ENCODE data around the gene PCDHA1. TPM values are rescaled to one million over a fixed set of nuclear protein-coding genes. Genes with fewer than 3 reads are reported as not detected.

Gene PCDHA1
- total RNA-seq, 1 experiment from 2014 or later = not detected

GRCh38 chr5:140753561-140753960 is 32.4 kb upstream of the PCDHA1 start:
- ChIA-PET CTCF (no interaction called here), POLR2A (no interaction called here), RAD21 (ENCODE audit: low non-redundant PET in 1 of 2, low total read pairs in 2 of 2, uncharacterized antibody in 2 of 2, unreplicated experiment in 2 of 2) (no interaction called here)
- Histone ChIP-seq H3K4me2 (ENCODE audit: low read length) (no peak overlapping the region), H3K4me1 (ENCODE audit: control insufficient read depth in 1 of 2, insufficient read depth in 2 of 2, low read length in 2 of 2) (no peaks in the 10 kb centered on the region), H3K27me3 (ENCODE audit: insufficient read depth, low read length) (no peaks in the 10 kb centered on the region), H3K4me3 (replicated peaks in 1 of 2; ENCODE audit: low read depth in 1 of 2, low read length in 2 of 2) (no peak overlapping the region), H3K9me2 (ENCODE audit: insufficient read depth) (no peaks in the 10 kb centered on the region), H3K9ac (ENCODE audit: low read length) (no peak overlapping the region), H2AFZ (ENCODE audit: low read depth, low read length, poor library complexity, severe bottlenecking) (no peak overlapping the region), H3K79me2 (ENCODE audit: insufficient read depth, low read length) (no peaks in the 10 kb centered on the region), H3K9me3 (ENCODE audit: control insufficient read depth in 1 of 2, insufficient read depth in 1 of 2, low read depth in 1 of 2, low read length in 2 of 2) (peaks cover 6 to 8% of the 10 kb centered on the region in 2 experiments; a peak in 2 of 4 replicates), H3K36me3 (ENCODE audit: control insufficient read depth in 1 of 2, insufficient read depth in 2 of 2, low read length in 2 of 2) (no peaks in the 10 kb centered on the region), H3K27ac (ENCODE audit: low read depth, low read length) (no peak overlapping the region), H4K20me1 (ENCODE audit: insufficient read depth) (no peaks in the 10 kb centered on the region)
- TF ChIP-seq EZH2 (IDR thresholded peaks at IDR 0.05) = no peak
- no peak for TF ChIP-seq ELF1 (IDR thresholded peaks at IDR 0.05; ENCODE audit: borderline replicate concordance, low read depth)
- intact Hi-C loops (cut with micrococcal nuclease) = loop anchor here (5.0 kb wide), 1 partner anchor 34 kb away; the partner anchor contains the start of gene PCDHA1
- no peak for DNase-seq (ENCODE audit: low read depth, low spot score)
- ATAC-seq = no peak
- BruUV-seq (replicated peaks) = no TSS peak

DNA sequence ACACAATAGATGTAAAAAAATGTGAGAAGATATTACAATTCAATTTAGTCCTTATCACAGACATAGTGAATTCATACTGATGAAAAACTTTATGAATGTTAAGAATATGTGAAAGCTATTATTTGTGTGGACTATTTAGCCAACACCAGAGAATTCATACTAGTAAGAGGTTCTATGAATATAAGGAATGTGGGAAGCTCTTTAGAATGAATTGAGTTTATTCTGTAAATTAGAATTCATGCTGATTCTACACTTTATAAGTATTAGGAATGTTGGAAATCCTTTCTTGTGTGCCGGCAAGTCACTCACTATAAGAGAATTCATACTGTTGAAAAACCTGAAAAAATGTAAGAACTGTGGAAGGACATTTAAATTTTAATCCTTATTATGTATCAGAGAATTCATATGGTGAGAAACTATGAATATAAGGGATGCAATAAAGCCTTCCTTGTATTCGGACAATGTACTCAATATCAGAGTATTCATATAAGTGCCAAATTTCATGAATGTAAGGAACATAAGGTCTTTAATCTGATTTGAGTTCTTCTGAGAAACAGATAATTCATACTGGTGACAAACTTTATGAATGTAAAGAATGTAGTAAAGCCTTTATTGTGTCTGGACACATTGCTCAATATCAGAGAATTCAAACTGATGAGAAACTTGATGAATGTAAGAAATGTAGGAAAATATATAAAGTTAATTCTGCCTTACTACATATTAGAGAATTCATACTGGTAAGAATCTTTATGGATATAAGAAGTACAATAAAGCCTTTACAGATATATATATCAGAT is 21.6 kb upstream of the PCDHA1 start:
- Histone ChIP-seq H3K27me3 (ENCODE audit: insufficient read depth, low read length) (no peaks in the 10 kb centered on the region), H3K9me3 (ENCODE audit: control insufficient read depth in 1 of 2, insufficient read depth in 1 of 2, low read depth in 1 of 2, low read length in 2 of 2) (peaks cover 22 to 41% of the 10 kb centered on the region in 2 experiments; a peak in 3 of 4 replicates), H4K20me1 (ENCODE audit: insufficient read depth) (no peaks in the 10 kb centered on the region), H3K36me3 (ENCODE audit: control insufficient read depth in 1 of 2, insufficient read depth in 2 of 2, low read length in 2 of 2) (no peaks in the 10 kb centered on the region), H3K9me2 (ENCODE audit: insufficient read depth) (no peaks in the 10 kb centered on the region), H3K4me2 (ENCODE audit: low read length) (no peak overlapping the region), H2AFZ (ENCODE audit: low read depth, low read length, poor library complexity, severe bottlenecking) (no peak overlapping the region), H3K4me1 (ENCODE audit: control insufficient read depth in 1 of 2, insufficient read depth in 2 of 2, low read length in 2 of 2) (no peaks in the 10 kb centered on the region), H3K27ac (ENCODE audit: low read depth, low read length) (no peak overlapping the region), H3K9ac (ENCODE audit: low read length) (no peak overlapping the region), H3K4me3 (replicated peaks in 1 of 2; ENCODE audit: low read depth in 1 of 2, low read length in 2 of 2) (no peak overlapping the region), H3K79me2 (ENCODE audit: insufficient read depth, low read length) (no peaks in the 10 kb centered on the region)
- CTCF ChIA-PET = no interaction called here
- no peak for DNase-seq (ENCODE audit: low read depth, low spot score)
- BruUV-seq (replicated peaks) = no TSS peak
- no peak for TF ChIP-seq JUND (IDR thresholded peaks at IDR 0.05)
- no peak for TF ChIP-seq SIN3A (IDR thresholded peaks at IDR 0.05; ENCODE audit: low read depth)
- TF ChIP-seq ZNF274 (IDR thresholded peaks at IDR 0.05; ENCODE audit: low read depth, low read length) = peak; percentile 99
- POLR2A ChIA-PET = no interaction called here
- RAD21 ChIA-PET (ENCODE audit: low non-redundant PET in 1 of 2, low total read pairs in 2 of 2, uncharacterized antibody in 2 of 2, unreplicated experiment in 2 of 2) = no interaction called here
- ATAC-seq = no peak
- intact Hi-C loops (cut with micrococcal nuclease) = no loop called here

All from HCT116 (cell line).